Stimulated activated memory B cell treated with anti-CD40 and anti-IgM and Interleukin-4, amounts not matched to agents 10 μg/mL and 1 μg/mL and 100 μg/mL, for 72 hours (primary cell): ENCODE measurements around the gene DLG2.
"Not testable (repeated sequence)": the region's sequence is repeated elsewhere in the genome, so short reads cannot be mapped to it uniquely, and the experiment has no call there.

Experiments
- ATAC-seq: fragments of 150-1000 bp; cut with Tn5 transposase; 2 replicates; pipeline ENCODE4 v1.10.0; 2021
- H3K27ac Mint-ChIP-seq: one replicate; pipeline ENCODE4 v1.8.0; 2022; ENCODE audit warnings: mild to moderate bottlenecking, mixed read lengths
- H3K27me3 Mint-ChIP-seq: one replicate; pipeline ENCODE4 v1.8.0; 2022; ENCODE audit warnings: mixed read lengths
- H3K36me3 Mint-ChIP-seq: one replicate; pipeline ENCODE4 v1.8.0; 2022; ENCODE audit warnings: mixed read lengths
- H3K4me1 Mint-ChIP-seq: one replicate; pipeline ENCODE4 v1.8.0; 2022; ENCODE audit warnings: mixed read lengths
- H3K4me3 Mint-ChIP-seq: one replicate; pipeline ENCODE4 v1.8.0; 2022; ENCODE audit warnings: mild to moderate bottlenecking, moderate library complexity, mixed read lengths
- H3K9me3 Mint-ChIP-seq: one replicate; pipeline ENCODE4 v1.8.0; 2022; ENCODE audit warnings: mixed read lengths

The DLG2 gene

GRCh38 chr11:84384731-84385130 is 1242.4 kb downstream of the DLG2 start:
- Mint-ChIP-seq H3K9me3 (no peaks in the 10 kb centered on the region), H3K27me3 (no peaks in the 10 kb centered on the region), H3K27ac (no peak overlapping the region), H3K36me3 (no peaks in the 10 kb centered on the region), H3K4me1 (no peaks in the 10 kb centered on the region), H3K4me3 (no peak overlapping the region)
- ATAC-seq, result no peak

- Mint-ChIP-seq H3K4me1 (no peaks in the 10 kb centered on the region), H3K36me3 (no peaks in the 10 kb centered on the region), H3K27me3 (no peaks in the 10 kb centered on the region), H3K4me3 (no peak overlapping the region), H3K27ac (no peak overlapping the region), H3K9me3 (no peaks in the 10 kb centered on the region)
- ATAC-seq, result no peak
Measured at GRCh38 chr11:84383576-84383975, 1243.6 kb downstream of the DLG2 start.

- Mint-ChIP-seq H3K4me3 (no peak overlapping the region), H3K9me3 (no peaks in the 10 kb centered on the region), H3K27ac (no peak overlapping the region), H3K4me1 (no peaks in the 10 kb centered on the region), H3K27me3 (no peaks in the 10 kb centered on the region), H3K36me3 (no peaks in the 10 kb centered on the region)
- no peak for ATAC-seq
Measured at GRCh38 chr11:84381666-84382065, 1245.5 kb downstream of the DLG2 start.

GRCh38 chr11:84372381-84372950 is 1254.7 kb downstream of the DLG2 start:
- no peak overlapping the region for H3K27ac Mint-ChIP-seq
- H3K4me3 Mint-ChIP-seq, result no peak overlapping the region
- no peaks in the 10 kb centered on the region for H3K9me3 Mint-ChIP-seq
- no peak for ATAC-seq
- H3K4me1 Mint-ChIP-seq, result no peaks in the 10 kb centered on the region
- H3K36me3 Mint-ChIP-seq, result no peaks in the 10 kb centered on the region
- H3K27me3 Mint-ChIP-seq, result peaks cover 11% of the 10 kb centered on the region

GRCh38 chr11:84358034-84358433 is 1269.1 kb downstream of the DLG2 start:
- H3K36me3 Mint-ChIP-seq, result no peaks in the 10 kb centered on the region
- no peak overlapping the region for H3K4me3 Mint-ChIP-seq
- no peak overlapping the region for H3K27ac Mint-ChIP-seq
- no peaks in the 10 kb centered on the region for H3K9me3 Mint-ChIP-seq
- peaks cover 9% of the 10 kb centered on the region for H3K27me3 Mint-ChIP-seq
- H3K4me1 Mint-ChIP-seq, result no peaks in the 10 kb centered on the region
- no peak for ATAC-seq

- Mint-ChIP-seq H3K9me3 (no peaks in the 10 kb centered on the region), H3K27ac (no peak overlapping the region), H3K36me3 (no peaks in the 10 kb centered on the region), H3K27me3 (peaks cover 9% of the 10 kb centered on the region), H3K4me1 (no peaks in the 10 kb centered on the region), H3K4me3 (no peak overlapping the region)
- ATAC-seq, result no peak
Measured at GRCh38 chr11:84355911-84356310, 1271.2 kb downstream of the DLG2 start.

- Mint-ChIP-seq H3K36me3 (no peaks in the 10 kb centered on the region), H3K4me3 (no peak overlapping the region), H3K9me3 (no peaks in the 10 kb centered on the region), H3K27me3 (no peaks in the 10 kb centered on the region), H3K27ac (no peak overlapping the region), H3K4me1 (no peaks in the 10 kb centered on the region)
- ATAC-seq, result no peak
Measured at GRCh38 chr11:84345597-84345996, 1281.5 kb downstream of the DLG2 start.

- no peaks in the 10 kb centered on the region for H3K4me1 Mint-ChIP-seq
- ATAC-seq, result no peak
- no peaks in the 10 kb centered on the region for H3K36me3 Mint-ChIP-seq
- H3K4me3 Mint-ChIP-seq, result no peak overlapping the region
- no peaks in the 10 kb centered on the region for H3K27me3 Mint-ChIP-seq
- H3K9me3 Mint-ChIP-seq, result no peaks in the 10 kb centered on the region
- H3K27ac Mint-ChIP-seq, result no peak overlapping the region
Measured at GRCh38 chr11:84345027-84345426, 1282.1 kb downstream of the DLG2 start.

GRCh38 chr11:84339796-84340195 is 1287.3 kb downstream of the DLG2 start:
- Mint-ChIP-seq H3K27ac (no peak overlapping the region), H3K4me1 (no peaks in the 10 kb centered on the region), H3K36me3 (no peaks in the 10 kb centered on the region), H3K4me3 (no peak overlapping the region), H3K9me3 (no peaks in the 10 kb centered on the region), H3K27me3 (no peaks in the 10 kb centered on the region)
- ATAC-seq, result no peak

GRCh38 chr11:84333221-84333620 is 1293.9 kb downstream of the DLG2 start:
- H3K4me3 Mint-ChIP-seq, result no peak overlapping the region
- no peaks in the 10 kb centered on the region for H3K36me3 Mint-ChIP-seq

GRCh38 chr11:84322211-84322610 is 1304.9 kb downstream of the DLG2 start:
- no peaks in the 10 kb centered on the region for H3K9me3 Mint-ChIP-seq
- no peak overlapping the region for H3K27ac Mint-ChIP-seq
- no peaks in the 10 kb centered on the region for H3K36me3 Mint-ChIP-seq
- no peaks in the 10 kb centered on the region for H3K4me1 Mint-ChIP-seq
- H3K27me3 Mint-ChIP-seq, result no peaks in the 10 kb centered on the region
- H3K4me3 Mint-ChIP-seq, result no peak overlapping the region
- no peak for ATAC-seq

More at GRCh38 chr11:84333221-84333620, 1293.9 kb downstream of the DLG2 start:
- Mint-ChIP-seq H3K4me1 (no peaks in the 10 kb centered on the region), H3K27me3 (no peaks in the 10 kb centered on the region), H3K27ac (no peak overlapping the region), H3K9me3 (no peaks in the 10 kb centered on the region)
- no peak for ATAC-seq

GRCh38 chr11:84319863-84320262 is 1307.3 kb downstream of the DLG2 start:
- no peak for ATAC-seq
- no peaks in the 10 kb centered on the region for H3K4me1 Mint-ChIP-seq
- H3K9me3 Mint-ChIP-seq, result no peaks in the 10 kb centered on the region

GRCh38 chr11:84316866-84317555 is 1310.1 kb downstream of the DLG2 start:
- H3K27ac Mint-ChIP-seq, result no peak overlapping the region
- H3K36me3 Mint-ChIP-seq, result no peaks in the 10 kb centered on the region

More at GRCh38 chr11:84319863-84320262, 1307.3 kb downstream of the DLG2 start:
- Mint-ChIP-seq H3K36me3 (no peaks in the 10 kb centered on the region), H3K27ac (no peak overlapping the region), H3K4me3 (no peak overlapping the region), H3K27me3 (no peaks in the 10 kb centered on the region)

GRCh38 chr11:84313830-84314359 is 1313.2 kb downstream of the DLG2 start:
- no peak for ATAC-seq
- Mint-ChIP-seq H3K27ac (no peak overlapping the region), H3K4me1 (no peaks in the 10 kb centered on the region), H3K27me3 (no peaks in the 10 kb centered on the region), H3K36me3 (no peaks in the 10 kb centered on the region), H3K9me3 (no peaks in the 10 kb centered on the region), H3K4me3 (no peak overlapping the region)

More at GRCh38 chr11:84316866-84317555, 1310.1 kb downstream of the DLG2 start:
- Mint-ChIP-seq H3K27me3 (no peaks in the 10 kb centered on the region), H3K4me3 (no peak overlapping the region), H3K9me3 (no peaks in the 10 kb centered on the region), H3K4me1 (no peaks in the 10 kb centered on the region)
- peak; percentile 56 for ATAC-seq

- H3K27ac Mint-ChIP-seq, result no peak overlapping the region
- H3K9me3 Mint-ChIP-seq, result peaks cover 2% of the 10 kb centered on the region
- no peaks in the 10 kb centered on the region for H3K36me3 Mint-ChIP-seq
- no peak overlapping the region for H3K4me3 Mint-ChIP-seq
- H3K27me3 Mint-ChIP-seq, result no peaks in the 10 kb centered on the region
- no peak for ATAC-seq
- H3K4me1 Mint-ChIP-seq, result no peaks in the 10 kb centered on the region
Measured at GRCh38 chr11:84310268-84310667, 1316.9 kb downstream of the DLG2 start.

GRCh38 chr11:84308491-84308890 is 1318.7 kb downstream of the DLG2 start:
- H3K4me3 Mint-ChIP-seq, H3K27me3 Mint-ChIP-seq, H3K4me1 Mint-ChIP-seq, ATAC-seq, H3K27ac Mint-ChIP-seq, H3K36me3 Mint-ChIP-seq, H3K9me3 Mint-ChIP-seq: not testable (repeated sequence)
